Skeletal muscle cell (primary cell): ENCODE data around the gene CYB5R4.

Experiments
- DNase-seq: peaks from one replicate; pipeline ENCODE4 v3.0.0-alpha.2; 2010; ENCODE audit warnings: low read depth
- H3K4me3 ChIP-seq: 2 replicates; pipeline ENCODE4 v1.5.1; 2011; ENCODE audit warnings: low read depth, mild to moderate bottlenecking, control low read depth, low read length, moderate library complexity

The CYB5R4 gene

GRCh38 chr6:83966539-83966938 lies 107.0 kb downstream of the CYB5R4 start:
- no peak for DNase-seq
- no peak overlapping the region for H3K4me3 ChIP-seq

- no peak overlapping the region for H3K4me3 ChIP-seq
- no peak for DNase-seq
These were observed 111.1 kb downstream of the CYB5R4 start for GRCh38 chr6:83970582-83970981.

GRCh38 chr6:83974409-83975050 lies 115.0 kb downstream of the CYB5R4 start:
- no peak for DNase-seq
- no peak overlapping the region for H3K4me3 ChIP-seq

DNA sequence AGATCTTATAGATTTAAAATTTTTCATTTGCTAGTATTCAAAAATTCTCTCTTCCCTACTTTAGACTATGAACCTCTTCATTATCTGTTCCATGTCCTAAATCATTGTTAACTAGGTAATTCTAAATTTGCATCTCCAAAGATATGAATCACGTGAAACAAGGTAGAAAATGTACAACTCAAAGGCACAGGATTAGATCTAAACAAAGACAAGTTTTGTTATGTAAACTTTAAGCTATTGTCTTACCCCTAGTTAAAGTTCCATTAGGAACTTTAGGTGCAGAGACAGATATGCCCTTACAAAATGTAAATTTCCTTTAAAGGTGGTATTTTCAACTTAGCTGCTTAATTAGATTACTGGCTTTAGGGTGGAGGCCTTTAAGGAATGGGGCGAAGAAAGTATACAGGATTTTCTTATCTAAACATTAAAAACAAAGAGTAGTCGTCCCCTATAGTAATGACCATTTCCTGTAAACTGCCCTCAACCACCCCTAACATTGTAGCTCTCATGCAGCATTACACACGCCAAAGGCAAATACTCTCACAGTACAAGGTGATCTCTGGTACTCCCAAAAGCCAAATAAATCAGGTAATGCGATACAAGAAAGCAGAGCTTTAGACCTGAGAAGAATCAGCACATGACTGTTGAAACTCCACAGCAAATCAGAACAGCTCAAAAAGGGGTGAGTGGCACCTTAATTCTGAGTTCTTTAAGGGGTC lies 116.7 kb downstream of the CYB5R4 start:
- DNase-seq = no peak
- no peak overlapping the region for H3K4me3 ChIP-seq

- DNase-seq = no peak
- H3K4me3 ChIP-seq = no peak overlapping the region
These were observed 117.4 kb downstream of the CYB5R4 start for GRCh38 chr6:83976871-83977270.

GRCh38 chr6:83978324-83978734 lies 118.8 kb downstream of the CYB5R4 start:
- no peak for DNase-seq
- no peak overlapping the region for H3K4me3 ChIP-seq

DNA sequence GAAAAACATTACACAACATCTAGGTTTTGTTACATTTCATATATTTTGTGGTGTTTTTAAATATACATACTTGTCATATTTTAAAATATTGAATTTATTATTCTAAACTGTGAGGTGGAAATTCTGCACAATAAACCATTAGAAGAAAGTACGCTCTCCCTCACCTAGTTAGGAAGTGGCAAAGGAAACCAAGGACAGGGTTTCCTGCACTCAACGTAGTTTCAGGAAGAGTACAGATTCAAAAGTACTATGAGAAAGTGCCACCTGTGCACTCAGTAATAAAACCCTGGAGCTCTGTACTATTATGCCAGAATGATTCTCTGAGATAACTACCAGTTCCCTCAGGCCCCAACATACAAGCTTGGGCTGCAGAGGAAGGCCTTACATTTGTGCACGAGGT lies 119.5 kb downstream of the CYB5R4 start:
- no peak overlapping the region for H3K4me3 ChIP-seq
- DNase-seq = no peak

DNA sequence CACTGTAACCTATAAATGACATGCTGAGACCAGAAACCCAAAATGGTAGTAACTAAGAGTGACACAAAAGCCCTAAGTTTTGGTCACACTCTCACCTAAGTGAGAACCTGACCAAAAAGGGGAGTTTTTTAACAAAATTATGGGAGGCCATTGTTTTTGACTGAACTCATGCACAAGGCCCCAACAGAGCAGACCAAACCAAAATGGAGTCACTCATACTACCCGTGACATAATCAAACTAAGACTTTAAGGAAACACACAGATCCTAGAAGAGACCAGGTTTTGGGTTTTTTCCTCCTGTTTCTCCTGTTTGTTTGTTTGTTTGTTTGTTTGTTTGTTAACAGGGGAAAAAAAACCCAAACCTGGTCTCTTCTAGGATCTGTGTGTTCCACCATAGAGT lies 124.9 kb downstream of the CYB5R4 start:
- no peak overlapping the region for H3K4me3 ChIP-seq
- DNase-seq = no peak

- H3K4me3 ChIP-seq = no peak overlapping the region
- no peak for DNase-seq
These were observed 125.8 kb downstream of the CYB5R4 start for GRCh38 chr6:83985308-83985713.

GRCh38 chr6:83985715-83986114 lies 126.2 kb downstream of the CYB5R4 start:
- no peak overlapping the region for H3K4me3 ChIP-seq
- DNase-seq = no peak

DNA sequence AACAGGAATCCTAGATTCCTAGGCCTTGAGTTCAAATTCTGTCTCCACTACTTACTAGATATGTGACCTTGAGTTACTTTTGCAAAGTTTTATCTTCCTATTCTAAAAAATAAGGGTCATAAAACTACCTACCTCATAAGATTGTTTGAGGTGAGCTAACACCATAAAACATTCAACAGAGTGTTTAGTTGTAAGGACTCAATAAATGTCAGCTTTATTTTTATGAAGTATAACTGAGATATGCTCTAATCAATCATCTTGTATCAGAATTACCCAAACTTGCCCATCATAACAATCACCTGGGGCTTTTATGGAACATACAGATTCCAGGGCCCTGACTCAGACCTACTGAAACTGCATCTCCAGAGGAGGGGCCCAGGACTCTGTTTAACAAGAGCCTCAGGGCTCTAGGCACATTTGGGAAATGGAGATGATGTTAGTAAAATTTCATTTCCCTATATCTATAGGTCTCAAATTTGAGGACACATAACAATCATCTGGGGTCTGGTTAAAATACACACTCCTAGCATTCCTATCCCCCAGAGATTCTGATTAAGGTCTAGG lies 138.6 kb downstream of the CYB5R4 start:
- no peak overlapping the region for H3K4me3 ChIP-seq
- no peak for DNase-seq

DNA sequence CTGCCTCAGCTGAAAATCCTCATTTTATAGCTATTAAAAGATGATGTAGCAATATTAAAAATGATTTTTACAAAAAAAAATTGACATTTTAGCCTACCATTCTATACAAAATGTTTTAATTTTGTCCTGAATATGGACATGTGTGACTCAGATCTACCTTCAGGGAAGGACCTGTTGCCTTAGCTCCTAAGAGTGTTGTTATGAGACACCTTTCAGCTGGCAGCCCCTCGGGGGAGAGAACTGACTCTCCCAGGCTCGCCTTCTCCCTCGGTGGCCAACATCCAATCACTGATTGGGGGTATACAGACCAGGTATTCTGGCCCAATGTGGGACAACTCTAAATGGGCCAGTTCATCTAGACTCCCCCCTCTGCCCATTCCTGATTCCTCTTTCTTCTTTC lies 141.6 kb downstream of the CYB5R4 start:
- DNase-seq = no peak

GRCh38 chr6:84002226-84002625 lies 142.7 kb downstream of the CYB5R4 start:
- no peak for DNase-seq
- no peak overlapping the region for H3K4me3 ChIP-seq

More for the DNA sequence above, 141.6 kb downstream of the CYB5R4 start:
- H3K4me3 ChIP-seq = no peak overlapping the region

DNA sequence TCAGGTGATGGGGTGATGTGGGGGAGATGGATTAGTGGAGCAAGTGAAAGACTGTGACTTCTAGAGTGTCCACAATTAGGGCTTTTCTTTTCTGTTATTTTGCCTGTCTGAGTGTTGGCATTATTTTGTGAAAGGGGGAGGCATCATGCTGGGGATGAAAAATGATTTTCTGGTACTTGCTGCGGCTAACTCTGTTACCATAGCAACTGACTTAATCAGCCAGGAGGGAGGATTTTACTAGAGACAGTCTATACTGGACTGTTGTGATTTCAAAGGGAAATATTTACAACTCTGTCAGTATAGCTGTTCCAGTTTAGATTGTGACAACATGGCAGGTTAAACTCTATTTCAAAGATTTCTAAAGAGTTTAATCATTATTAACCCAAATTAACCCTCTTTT lies 143.6 kb downstream of the CYB5R4 start:
- no peak overlapping the region for H3K4me3 ChIP-seq
- DNase-seq = no peak

DNA sequence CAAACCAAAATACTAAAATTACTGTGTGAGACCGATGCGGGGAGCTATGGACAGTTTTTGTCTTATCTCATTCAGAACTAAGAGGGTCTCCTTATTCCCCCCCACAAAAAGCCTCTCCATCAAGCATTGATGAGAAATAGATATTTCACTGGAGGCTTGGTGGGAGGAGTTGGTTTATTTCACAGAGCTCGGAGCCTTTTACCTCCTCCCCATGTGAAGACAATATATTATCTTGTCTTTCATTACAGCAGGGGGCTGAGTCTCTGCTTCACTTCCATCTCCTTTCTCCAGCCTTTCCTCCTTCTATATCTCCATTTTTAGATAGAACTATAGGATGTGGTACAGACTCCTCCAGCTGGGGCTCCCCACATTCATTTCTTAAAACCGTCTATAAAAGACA lies 144.2 kb downstream of the CYB5R4 start:
- no peak overlapping the region for H3K4me3 ChIP-seq
- DNase-seq = no peak

DNA sequence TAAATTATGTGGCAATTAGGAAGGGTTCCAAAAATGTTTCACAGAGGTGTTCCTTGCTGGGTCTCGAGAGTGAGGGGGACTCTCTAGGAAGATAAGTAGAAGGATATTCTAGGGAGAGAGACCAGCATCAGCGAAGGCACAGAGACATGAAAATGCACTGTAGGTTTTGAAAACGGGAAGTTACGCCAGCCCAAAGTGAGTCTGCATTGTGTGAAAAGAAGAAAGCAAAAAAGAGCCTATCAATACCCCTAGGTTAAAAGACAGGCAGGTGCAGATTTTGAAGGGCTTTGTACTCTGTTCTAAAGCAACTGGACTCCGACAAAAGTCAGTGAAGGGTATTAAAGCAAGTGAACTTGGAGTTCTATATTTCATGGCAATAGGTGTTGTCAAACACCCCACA lies 148.4 kb downstream of the CYB5R4 start:
- no peak for DNase-seq
- no peak overlapping the region for H3K4me3 ChIP-seq

GRCh38 chr6:84013354-84013753 lies 153.9 kb downstream of the CYB5R4 start:
- DNase-seq = no peak
- no peak overlapping the region for H3K4me3 ChIP-seq

DNA sequence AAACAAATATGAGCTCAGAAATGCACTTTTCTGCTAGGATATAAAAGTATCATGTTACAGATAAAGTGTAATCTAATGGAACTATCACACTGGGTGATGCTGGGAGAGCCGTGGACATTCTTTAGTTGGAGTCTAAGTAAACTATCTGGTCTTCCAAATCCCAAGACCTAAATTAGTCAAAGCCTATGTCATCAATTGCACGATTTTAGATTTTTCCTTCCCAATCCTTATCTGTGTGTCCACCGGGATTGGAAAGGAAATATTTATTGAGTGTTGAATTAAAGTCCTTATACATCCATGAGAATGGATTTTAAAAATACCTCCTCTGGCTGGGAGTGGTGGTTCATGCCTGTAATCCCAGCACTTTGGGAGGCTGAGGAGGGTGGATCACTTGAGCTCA lies 154.4 kb downstream of the CYB5R4 start:
- no peak for DNase-seq
- H3K4me3 ChIP-seq = no peak overlapping the region

- H3K4me3 ChIP-seq = no peak overlapping the region
- DNase-seq = no peak
These were observed 156.5 kb downstream of the CYB5R4 start for GRCh38 chr6:84016029-84016428.
